Measurements from ENCODE around the gene SART1.

DNA sequence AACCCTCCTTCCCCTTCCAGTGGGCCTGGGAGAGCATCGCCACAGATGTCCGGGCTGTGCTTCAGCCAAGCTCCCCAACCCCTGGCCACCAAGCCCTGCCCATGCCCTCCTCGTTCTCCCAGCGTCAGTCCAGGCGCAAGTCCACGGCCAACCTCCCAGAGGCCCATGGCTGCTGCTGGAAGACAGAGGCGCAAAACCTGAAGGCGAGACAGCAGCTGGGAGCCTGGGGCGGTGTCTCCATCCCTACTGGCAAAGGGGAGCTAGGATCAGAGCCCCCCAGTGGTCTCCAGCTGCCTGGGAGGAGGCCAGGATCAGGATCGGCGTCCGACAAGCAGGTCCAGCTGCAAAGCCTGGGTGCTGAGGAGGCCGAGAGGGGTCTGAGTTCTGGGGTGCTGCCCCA lies 14.4 kb upstream of the SART1 start:
- TF ChIP-seq CTCF (IDR thresholded peaks at IDR 0.05; ENCODE audit: low read length), result no peak
- TF ChIP-seq EZH2 (IDR thresholded peaks at IDR 0.05; ENCODE audit: borderline replicate concordance, low read length), result no peak

Measured in OCI-LY1 (cell line).